ENCODE results near the gene KCNB1.

Gene KCNB1

DNA sequence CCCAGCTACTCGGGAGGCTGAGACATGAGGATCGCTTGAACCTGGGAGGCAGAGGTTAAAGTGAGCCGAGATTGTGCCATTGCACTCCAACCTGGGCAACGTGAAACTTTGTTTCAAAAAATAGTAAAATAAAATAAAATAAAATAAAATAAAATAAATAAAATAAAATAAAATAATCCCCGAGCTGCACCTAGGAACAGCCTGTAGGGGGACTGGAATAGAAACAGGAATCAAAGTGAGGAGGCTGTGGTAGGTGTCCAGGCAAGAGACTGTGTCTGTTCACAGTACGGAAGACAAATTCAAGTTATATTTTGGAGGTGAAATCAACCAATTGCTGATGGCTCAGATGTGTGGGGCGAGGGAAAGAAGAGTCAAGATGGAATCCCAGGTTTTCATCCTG lies 86.2 kb downstream of the KCNB1 start:
- Histone ChIP-seq H3K4me1 (ENCODE audit: insufficient read depth, low read length) (no peaks in the 10 kb centered on the region; the same call in 1 of the 2 replicates), H3K9ac (ENCODE audit: low read depth, low read length) (no peak overlapping the region), H3K36me3 (ENCODE audit: insufficient read depth, low read length) (no peaks in the 10 kb centered on the region), H3K9me3 (ENCODE audit: control insufficient read depth, insufficient read depth, low read length) (no peaks in the 10 kb centered on the region)

DNA sequence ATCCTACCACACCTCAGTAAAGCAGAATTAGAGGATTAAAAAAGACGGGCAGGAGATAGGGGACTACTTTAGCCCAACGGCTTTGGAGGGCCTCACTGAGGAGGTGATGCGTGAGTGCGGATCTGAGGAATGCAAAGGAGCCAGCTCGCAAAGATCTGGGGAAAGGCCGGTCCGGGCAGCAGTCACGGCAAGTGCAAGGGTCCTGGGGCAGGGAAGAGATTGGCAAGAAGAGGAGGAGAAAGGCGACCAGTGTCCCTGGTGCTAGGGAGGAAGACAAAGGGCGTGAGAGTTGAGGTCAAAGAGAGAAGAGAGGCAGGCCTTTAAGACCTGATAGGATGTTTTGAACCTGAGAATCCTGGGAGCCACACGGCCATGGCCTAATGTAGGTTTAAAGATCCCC lies 86.8 kb downstream of the KCNB1 start:
- no peaks in the 10 kb centered on the region; the same call in 1 of the 2 replicates for H3K4me1 ChIP-seq (ENCODE audit: insufficient read depth, low read length)
- H3K36me3 ChIP-seq (ENCODE audit: insufficient read depth, low read length): no peaks in the 10 kb centered on the region
- no peaks in the 10 kb centered on the region for H3K9me3 ChIP-seq (ENCODE audit: control insufficient read depth, insufficient read depth, low read length)
- H3K9ac ChIP-seq (ENCODE audit: low read depth, low read length): no peak overlapping the region

DNA sequence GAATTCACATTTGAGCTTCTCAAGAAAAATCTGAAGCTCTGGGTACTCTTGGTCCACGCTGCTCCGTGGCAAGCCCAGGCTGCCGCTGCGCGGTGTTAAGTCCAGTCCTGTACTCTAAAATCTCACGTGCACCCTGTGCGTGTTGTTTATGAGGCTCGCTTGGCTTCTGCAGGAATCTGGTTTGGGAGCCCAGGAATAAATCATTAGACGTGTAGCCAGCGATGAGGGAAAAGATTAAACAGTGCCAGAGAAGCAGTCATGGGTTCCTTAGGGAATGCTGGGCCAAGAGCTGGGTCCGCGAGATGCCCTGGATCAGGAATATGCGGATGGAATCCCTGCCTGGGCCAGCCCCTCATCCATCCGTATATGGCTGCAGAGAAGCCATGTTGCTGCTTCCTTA lies 87.3 kb downstream of the KCNB1 start:
- Histone ChIP-seq H3K9me3 (ENCODE audit: control insufficient read depth, insufficient read depth, low read length) (no peaks in the 10 kb centered on the region), H3K9ac (ENCODE audit: low read depth, low read length) (no peak overlapping the region), H3K4me1 (ENCODE audit: insufficient read depth, low read length) (no peaks in the 10 kb centered on the region; the same call in 1 of the 2 replicates), H3K36me3 (ENCODE audit: insufficient read depth, low read length) (no peaks in the 10 kb centered on the region)

DNA sequence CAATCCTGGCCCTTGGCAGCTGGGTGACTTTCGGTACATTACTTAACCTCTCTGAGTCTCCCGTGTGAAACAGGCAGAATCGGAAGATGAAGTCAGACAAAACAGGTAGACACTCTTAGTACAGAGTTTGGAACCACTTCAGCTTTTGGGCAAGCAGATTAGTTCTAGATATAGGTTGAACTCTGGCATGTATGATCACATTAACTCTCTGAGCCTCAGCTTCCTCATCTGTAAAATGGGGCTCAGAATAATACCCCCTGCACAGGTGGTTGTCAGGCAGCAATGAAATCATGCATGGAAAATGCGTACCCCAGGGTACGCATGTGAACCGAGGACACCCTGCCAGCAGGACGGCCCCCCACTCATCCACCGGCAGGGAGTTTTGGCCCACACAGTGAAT lies 87.7 kb downstream of the KCNB1 start:
- no peaks in the 10 kb centered on the region; the same call in 1 of the 2 replicates for H3K4me1 ChIP-seq (ENCODE audit: insufficient read depth, low read length)
- H3K9ac ChIP-seq (ENCODE audit: low read depth, low read length): no peak overlapping the region
- H3K9me3 ChIP-seq (ENCODE audit: control insufficient read depth, insufficient read depth, low read length): no peaks in the 10 kb centered on the region
- no peaks in the 10 kb centered on the region for H3K36me3 ChIP-seq (ENCODE audit: insufficient read depth, low read length)

DNA sequence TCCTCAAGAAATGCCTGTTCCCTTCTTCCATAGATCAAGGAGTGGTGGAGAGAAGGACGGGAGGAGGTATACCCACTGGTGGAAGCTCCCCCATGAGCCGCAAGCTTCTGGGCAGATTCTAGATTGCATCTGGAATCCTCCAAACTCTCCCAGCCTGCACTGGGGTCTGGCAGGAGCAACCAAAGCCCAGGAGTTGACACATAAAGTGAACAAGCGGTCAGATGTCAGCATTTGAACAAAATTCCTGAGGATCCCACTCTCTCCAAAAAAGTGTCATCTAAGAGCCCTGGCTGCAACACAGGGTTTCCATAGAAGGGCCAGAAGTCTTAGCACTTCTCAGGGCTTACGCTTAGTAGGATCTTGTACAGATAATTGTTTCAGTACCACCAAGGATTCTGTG lies 88.2 kb downstream of the KCNB1 start:
- Histone ChIP-seq H3K36me3 (ENCODE audit: insufficient read depth, low read length) (no peaks in the 10 kb centered on the region), H3K9me3 (ENCODE audit: control insufficient read depth, insufficient read depth, low read length) (no peaks in the 10 kb centered on the region), H3K4me1 (ENCODE audit: insufficient read depth, low read length) (no peaks in the 10 kb centered on the region; the same call in 1 of the 2 replicates), H3K9ac (ENCODE audit: low read depth, low read length) (no peak overlapping the region)

DNA sequence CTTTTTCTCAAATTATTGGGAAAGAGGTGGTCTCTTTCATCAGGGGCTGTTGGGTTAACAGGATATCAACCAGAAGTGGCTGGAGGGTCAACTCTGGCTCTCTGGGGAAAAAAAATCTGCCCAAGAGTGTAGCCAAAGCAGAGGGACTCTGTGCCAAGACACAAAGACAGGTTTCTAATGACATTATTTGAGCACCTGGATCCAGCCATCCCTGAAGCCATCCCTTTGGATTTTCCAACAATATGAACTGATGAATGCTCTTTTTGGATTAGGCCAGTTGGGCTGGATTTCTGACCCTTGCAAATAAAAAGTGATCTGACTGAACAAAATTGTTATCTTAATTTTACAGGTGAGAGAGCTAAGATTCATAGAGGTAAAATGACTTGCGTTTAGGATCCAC lies 88.7 kb downstream of the KCNB1 start:
- Histone ChIP-seq H3K4me1 (ENCODE audit: insufficient read depth, low read length) (no peaks in the 10 kb centered on the region; the same call in 1 of the 2 replicates), H3K9ac (ENCODE audit: low read depth, low read length) (no peak overlapping the region), H3K36me3 (ENCODE audit: insufficient read depth, low read length) (no peaks in the 10 kb centered on the region), H3K9me3 (ENCODE audit: control insufficient read depth, insufficient read depth, low read length) (no peaks in the 10 kb centered on the region)

DNA sequence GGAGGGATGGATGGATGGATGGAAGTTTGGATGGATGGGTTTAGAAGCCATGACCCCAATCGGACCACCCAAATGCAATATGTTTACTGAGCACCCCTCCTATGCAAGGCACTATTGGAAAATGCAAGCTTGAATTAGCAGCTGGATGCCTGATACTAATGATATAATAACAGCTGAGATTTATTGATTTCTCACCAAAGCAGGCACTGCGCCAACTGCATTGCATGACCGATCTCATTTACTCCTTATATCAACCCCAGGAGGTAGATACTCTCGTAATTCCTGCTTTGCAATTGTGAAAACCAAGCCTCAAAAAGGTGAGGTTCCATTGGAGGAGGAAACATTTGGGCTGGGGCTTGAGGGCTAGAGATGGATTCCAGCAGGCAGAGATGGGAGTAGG lies 89.7 kb downstream of the KCNB1 start:
- Histone ChIP-seq H3K9me3 (ENCODE audit: control insufficient read depth, insufficient read depth, low read length) (no peaks in the 10 kb centered on the region), H3K36me3 (ENCODE audit: insufficient read depth, low read length) (no peaks in the 10 kb centered on the region), H3K4me1 (ENCODE audit: insufficient read depth, low read length) (no peaks in the 10 kb centered on the region; the same call in 1 of the 2 replicates), H3K9ac (ENCODE audit: low read depth, low read length) (no peak overlapping the region)

DNA sequence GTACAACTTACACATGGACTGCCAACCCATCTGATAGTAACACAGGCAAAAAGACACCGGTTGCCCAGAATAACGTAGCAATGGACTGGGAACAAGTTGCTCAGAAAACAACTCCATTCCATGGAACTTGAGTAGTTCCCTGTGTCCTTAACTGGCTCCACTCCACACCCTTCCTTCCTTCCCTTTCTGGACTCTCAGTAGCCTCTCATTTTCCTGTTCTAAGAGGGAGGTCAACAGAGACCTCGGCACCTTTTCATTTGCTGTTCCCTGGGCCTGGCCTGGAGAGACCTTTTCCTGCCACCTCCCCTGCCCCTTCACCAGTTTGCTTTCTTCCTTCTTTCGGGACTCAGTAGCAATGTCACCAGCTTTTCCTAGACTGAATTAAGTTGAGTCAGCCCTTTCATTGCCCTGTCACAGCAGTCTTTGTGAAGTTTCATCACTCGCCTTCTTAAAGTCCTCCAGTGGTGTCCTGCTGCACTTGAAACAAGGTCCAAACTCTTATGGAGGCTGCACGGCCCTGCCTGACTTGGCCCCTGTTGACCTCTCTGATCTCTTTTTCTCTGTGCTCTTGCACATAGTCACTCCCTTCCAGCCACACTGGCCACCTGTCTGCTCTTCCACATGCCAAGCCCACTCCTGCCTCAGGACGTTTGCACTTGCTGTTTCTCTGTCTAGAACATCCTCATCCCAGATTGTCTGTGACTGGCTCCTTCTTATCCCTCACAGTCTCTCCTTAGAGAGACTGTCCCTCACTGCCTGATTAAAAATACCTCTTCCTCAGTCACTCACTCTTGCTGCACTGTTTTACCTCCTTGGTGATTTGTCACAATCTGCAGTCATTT lies 90.8 kb downstream of the KCNB1 start:
- Histone ChIP-seq H3K36me3 (ENCODE audit: insufficient read depth, low read length) (no peaks in the 10 kb centered on the region), H3K9ac (ENCODE audit: low read depth, low read length) (no peak overlapping the region), H3K9me3 (ENCODE audit: control insufficient read depth, insufficient read depth, low read length) (no peaks in the 10 kb centered on the region), H3K4me1 (ENCODE audit: insufficient read depth, low read length) (no peaks in the 10 kb centered on the region)

DNA sequence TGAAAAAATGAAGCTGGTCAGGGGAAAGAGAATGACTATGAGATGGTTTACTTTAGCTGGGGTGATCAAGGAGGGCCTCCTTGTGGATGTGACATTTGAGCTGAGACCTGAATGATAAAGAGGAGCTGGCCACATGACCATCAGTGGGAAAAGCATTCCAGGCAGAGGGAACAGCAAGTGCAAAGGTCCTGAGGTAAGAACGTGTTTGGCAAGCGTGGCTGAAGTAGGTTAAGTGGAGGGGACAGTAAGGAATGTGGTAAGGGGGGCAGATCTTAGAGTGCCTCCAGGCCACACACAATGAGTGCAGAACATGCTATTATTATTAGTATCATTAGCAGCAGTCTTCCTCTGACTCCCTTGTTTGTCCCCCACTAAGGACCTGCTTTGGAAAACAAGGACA lies 92.6 kb downstream of the KCNB1 start:
- Histone ChIP-seq H3K4me1 (ENCODE audit: insufficient read depth, low read length) (no peaks in the 10 kb centered on the region), H3K36me3 (ENCODE audit: insufficient read depth, low read length) (no peaks in the 10 kb centered on the region), H3K9ac (ENCODE audit: low read depth, low read length) (no peak overlapping the region), H3K9me3 (ENCODE audit: control insufficient read depth, insufficient read depth, low read length) (no peaks in the 10 kb centered on the region)

DNA sequence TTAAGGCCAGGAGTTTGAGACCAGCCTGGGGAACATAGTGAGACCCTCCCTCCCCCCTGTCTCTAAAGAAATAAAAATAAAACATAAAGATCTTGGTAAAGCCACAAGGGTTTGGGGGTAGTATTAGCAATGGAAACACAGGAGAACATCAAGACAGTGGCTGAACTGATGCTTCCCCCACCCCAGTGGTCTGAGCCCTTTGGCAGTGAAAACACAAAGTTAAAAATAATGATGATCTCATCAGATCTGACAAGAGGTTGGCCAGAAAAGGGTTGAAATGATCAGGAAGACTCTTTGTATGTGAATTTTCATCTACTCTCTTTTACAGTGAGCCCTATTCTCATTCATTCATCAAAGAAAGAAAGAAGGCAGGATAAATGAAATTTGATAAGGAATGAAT lies 93.7 kb downstream of the KCNB1 start:
- Histone ChIP-seq H3K9ac (ENCODE audit: low read depth, low read length) (no peak overlapping the region), H3K36me3 (ENCODE audit: insufficient read depth, low read length) (no peaks in the 10 kb centered on the region), H3K9me3 (ENCODE audit: control insufficient read depth, insufficient read depth, low read length) (no peaks in the 10 kb centered on the region), H3K4me1 (ENCODE audit: insufficient read depth, low read length) (no peaks in the 10 kb centered on the region)

DNA sequence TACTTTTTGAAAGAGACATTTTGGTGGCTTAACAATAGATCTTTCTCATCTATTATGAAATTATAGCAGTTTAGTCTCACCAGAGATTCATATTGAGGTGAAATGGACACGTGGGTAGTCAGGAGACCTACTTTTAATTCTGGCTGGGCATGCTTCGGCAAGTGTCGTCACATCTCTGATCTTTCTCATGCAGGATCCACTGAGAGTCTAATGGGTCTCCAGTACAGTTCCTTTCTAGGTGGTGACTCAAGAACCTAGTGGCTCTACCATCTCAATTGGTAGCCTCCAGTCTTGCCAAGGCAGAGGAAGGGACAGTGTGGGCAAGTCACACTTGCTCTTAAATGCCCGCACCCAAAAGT lies 94.9 kb downstream of the KCNB1 start:
- no peaks in the 10 kb centered on the region for H3K4me1 ChIP-seq (ENCODE audit: insufficient read depth, low read length)
- no peaks in the 10 kb centered on the region for H3K9me3 ChIP-seq (ENCODE audit: control insufficient read depth, insufficient read depth, low read length)
- H3K36me3 ChIP-seq (ENCODE audit: insufficient read depth, low read length): no peaks in the 10 kb centered on the region
- H3K9ac ChIP-seq (ENCODE audit: low read depth, low read length): no peak overlapping the region

DNA sequence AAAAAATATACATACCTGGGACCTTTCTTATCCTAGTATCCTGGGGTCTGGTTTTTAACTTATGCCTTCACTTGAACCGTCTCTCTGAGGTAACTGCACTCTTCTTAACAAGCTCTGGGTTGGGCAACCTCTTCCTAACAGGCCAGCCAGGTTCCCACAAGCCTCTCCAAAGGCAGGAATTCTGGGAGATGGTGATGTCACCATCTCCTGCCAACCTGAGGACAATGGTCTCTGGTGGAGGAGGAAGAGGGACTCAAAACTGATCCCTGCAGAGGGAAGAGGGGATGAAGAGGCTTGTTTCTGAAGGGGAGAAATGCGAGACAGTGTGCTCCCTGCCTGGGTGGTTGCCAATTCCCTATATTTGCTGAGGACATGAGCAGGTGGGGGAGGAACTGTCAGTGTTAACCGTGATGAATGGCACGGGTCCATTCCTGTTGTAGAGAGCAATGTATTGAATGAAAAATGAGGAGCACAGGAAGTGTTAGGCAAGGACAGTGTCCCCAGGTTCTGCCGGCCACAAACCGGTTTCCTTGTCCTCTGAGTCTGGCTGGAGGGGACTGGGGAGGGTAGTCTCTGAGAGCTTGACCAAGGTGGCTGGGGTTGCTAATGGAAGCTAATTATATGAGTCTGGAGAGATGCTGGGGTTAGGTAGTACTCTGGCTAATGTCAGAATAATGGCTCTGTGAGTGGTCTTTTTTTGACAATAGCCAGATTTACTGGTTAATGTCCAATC lies 95.5 kb downstream of the KCNB1 start:
- no peaks in the 10 kb centered on the region for H3K4me1 ChIP-seq (ENCODE audit: insufficient read depth, low read length)
- H3K9me3 ChIP-seq (ENCODE audit: control insufficient read depth, insufficient read depth, low read length): no peaks in the 10 kb centered on the region
- H3K9ac ChIP-seq (ENCODE audit: low read depth, low read length): no peak overlapping the region
- H3K36me3 ChIP-seq (ENCODE audit: insufficient read depth, low read length): no peaks in the 10 kb centered on the region

DNA sequence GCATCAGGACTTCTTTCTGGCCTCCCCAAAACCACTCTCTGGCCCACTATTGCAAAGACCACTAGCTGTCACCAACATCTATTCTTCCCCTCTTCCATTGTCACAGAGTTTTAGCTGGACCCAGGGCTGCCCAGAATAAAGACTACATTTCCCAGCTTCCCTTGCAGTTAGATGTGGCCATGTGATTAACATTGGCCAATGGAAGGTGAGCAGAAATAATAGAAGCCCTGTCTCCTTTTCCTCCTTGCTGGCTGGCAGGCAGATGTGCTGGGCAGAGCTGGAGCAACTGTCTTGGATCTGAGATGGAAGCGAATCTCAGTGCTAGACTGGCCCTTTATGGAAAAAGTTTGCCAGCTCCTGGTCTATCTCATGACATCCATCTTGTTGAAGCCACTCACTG lies 97.0 kb downstream of the KCNB1 start:
- Histone ChIP-seq H3K36me3 (ENCODE audit: insufficient read depth, low read length) (no peaks in the 10 kb centered on the region), H3K9me3 (ENCODE audit: control insufficient read depth, insufficient read depth, low read length) (no peaks in the 10 kb centered on the region), H3K4me1 (ENCODE audit: insufficient read depth, low read length) (no peaks in the 10 kb centered on the region; the same call in 1 of the 2 replicates), H3K9ac (ENCODE audit: low read depth, low read length) (no peak overlapping the region)

DNA sequence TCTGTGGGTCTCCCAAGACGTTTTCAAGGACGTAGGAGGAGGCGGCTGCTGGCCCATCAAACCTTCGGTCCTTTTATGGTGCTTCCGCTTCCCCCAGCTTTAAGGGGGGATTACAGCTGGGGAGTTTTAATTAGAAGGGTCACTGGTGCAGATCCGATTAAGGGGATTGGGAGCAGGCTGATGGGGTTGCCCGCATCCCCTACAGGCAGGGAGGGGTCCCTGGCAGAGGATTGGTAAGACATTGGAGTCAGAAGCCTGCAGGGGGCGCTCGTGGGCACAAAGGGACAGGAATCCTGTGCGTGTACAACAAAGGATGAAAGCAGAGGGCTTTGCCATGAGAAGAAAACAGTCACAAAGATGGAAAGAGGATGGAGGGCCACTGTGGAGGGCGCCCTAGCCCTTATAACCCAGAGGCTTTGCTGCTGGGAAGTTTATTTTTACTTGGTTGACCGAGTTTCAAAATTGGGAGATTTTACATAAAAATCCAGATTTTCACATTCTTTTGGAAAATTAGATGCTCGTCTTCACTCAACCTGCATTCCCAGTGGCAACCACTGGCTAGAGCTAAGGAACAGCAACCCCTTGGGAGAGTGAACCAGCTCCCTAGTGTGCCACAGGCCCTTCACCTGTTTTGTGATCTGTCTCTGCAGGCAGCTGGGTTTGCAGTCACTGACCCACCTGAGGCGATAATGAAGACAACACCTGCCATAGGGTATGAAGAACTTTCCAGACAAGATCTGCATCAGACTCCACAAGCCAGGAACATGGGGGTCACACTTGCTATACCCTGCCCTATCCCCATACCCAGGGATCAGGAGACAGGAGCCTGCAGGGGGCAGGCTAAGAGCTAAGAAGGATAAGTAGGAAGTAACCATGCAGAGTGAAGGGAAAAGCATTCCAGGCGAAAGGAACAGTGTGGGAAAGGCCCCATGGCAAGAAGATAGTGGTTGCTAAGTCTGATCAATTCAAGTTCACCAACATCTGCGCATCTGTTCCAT lies 97.7 kb downstream of the KCNB1 start:
- no peaks in the 10 kb centered on the region; the same call in 1 of the 2 replicates for H3K4me1 ChIP-seq (ENCODE audit: insufficient read depth, low read length)
- no peaks in the 10 kb centered on the region for H3K36me3 ChIP-seq (ENCODE audit: insufficient read depth, low read length)
- H3K9me3 ChIP-seq (ENCODE audit: control insufficient read depth, insufficient read depth, low read length): no peaks in the 10 kb centered on the region
- no peak overlapping the region for H3K9ac ChIP-seq (ENCODE audit: low read depth, low read length)

Measured in ES-I3 (cell line).